Osteocyte (in vitro differentiated cells): ENCODE measurements around the gene PCED1B. TPM values are rescaled to one million over a fixed set of nuclear protein-coding genes. Genes with fewer than 3 reads are reported as not detected.

Source experiments
- DNase-seq: peaks from one replicate; pipeline ENCODE4 v3.0.0; 2021; ENCODE audit warnings: mixed read lengths; ENCODE audit not compliant: unreplicated experiment; ENCODE audit errors: extremely low spot score
- H3K27ac Mint-ChIP-seq: one replicate; pipeline ENCODE4 v1.8.0; 2021; ENCODE audit warnings: mild to moderate bottlenecking, mixed read lengths; ENCODE audit not compliant: unreplicated experiment
- H3K27me3 Mint-ChIP-seq: one replicate; pipeline ENCODE4 v1.8.0; 2021; ENCODE audit warnings: mixed read lengths; ENCODE audit not compliant: unreplicated experiment
- H3K36me3 Mint-ChIP-seq: one replicate; pipeline ENCODE4 v1.8.0; 2021; ENCODE audit warnings: mixed read lengths; ENCODE audit not compliant: unreplicated experiment
- H3K4me1 Mint-ChIP-seq: one replicate; pipeline ENCODE4 v1.8.0; 2021; ENCODE audit warnings: mixed read lengths; ENCODE audit not compliant: unreplicated experiment
- H3K4me3 Mint-ChIP-seq: one replicate; pipeline ENCODE4 v1.8.0; 2021; ENCODE audit warnings: mild to moderate bottlenecking, moderate library complexity, mixed read lengths; ENCODE audit not compliant: unreplicated experiment
- H3K9me3 Mint-ChIP-seq: one replicate; pipeline ENCODE4 v1.8.0; 2021; ENCODE audit warnings: mixed read lengths; ENCODE audit not compliant: unreplicated experiment
- total RNA-seq: library from RNA; stranded (reverse); gene quantifications from 2 replicates; pipeline ENCODE4 v1.2.1, GENCODE V29; 2021
- TF ChIP-seq, protein P1 (sequence below): fragments of 200-600 bp; sonication (generic); IDR thresholded peaks from 2 replicates; pipeline ENCODE4 v1.5.0; 2021; ENCODE audit warnings: antibody characterized with exemption, mild to moderate bottlenecking, moderate library complexity

The PCED1B gene
- total RNA-seq, 1 donor from 2014 or later, result 1.6 TPM

DNA sequence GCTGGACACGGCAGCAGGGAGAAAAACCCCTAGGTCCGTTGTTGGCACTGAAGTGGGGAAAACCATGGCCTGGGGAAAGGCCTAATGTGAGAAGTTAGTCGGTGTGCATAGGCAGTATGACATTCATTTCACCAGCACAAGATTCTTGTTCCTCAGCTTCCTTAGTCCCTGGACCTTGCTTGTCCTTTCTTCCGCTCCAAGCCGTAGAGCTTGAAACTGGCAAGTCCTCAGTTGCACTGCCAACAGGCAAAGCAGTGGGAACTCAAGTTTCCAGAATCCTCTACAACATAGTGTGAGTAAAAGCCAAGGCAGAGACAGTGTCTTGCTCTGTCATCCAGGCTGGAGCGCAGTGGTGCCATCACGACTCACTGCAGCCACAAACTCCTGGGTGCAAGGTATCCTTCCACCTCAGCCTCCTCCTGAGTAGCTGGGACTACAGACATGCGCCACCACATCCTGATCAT is 138.8 kb downstream of the PCED1B start:
- DNase-seq, result no peak
- Mint-ChIP-seq H3K27ac (no peak overlapping the region), H3K4me3 (no peak overlapping the region), H3K4me1 (peaks cover 13% of the 10 kb centered on the region), H3K9me3 (no peaks in the 10 kb centered on the region), H3K27me3 (no peaks in the 10 kb centered on the region), H3K36me3 (no peaks in the 10 kb centered on the region)
- TF ChIP-seq, protein P1, sequence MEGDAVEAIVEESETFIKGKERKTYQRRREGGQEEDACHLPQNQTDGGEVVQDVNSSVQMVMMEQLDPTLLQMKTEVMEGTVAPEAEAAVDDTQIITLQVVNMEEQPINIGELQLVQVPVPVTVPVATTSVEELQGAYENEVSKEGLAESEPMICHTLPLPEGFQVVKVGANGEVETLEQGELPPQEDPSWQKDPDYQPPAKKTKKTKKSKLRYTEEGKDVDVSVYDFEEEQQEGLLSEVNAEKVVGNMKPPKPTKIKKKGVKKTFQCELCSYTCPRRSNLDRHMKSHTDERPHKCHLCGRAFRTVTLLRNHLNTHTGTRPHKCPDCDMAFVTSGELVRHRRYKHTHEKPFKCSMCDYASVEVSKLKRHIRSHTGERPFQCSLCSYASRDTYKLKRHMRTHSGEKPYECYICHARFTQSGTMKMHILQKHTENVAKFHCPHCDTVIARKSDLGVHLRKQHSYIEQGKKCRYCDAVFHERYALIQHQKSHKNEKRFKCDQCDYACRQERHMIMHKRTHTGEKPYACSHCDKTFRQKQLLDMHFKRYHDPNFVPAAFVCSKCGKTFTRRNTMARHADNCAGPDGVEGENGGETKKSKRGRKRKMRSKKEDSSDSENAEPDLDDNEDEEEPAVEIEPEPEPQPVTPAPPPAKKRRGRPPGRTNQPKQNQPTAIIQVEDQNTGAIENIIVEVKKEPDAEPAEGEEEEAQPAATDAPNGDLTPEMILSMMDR, result no peak

DNA sequence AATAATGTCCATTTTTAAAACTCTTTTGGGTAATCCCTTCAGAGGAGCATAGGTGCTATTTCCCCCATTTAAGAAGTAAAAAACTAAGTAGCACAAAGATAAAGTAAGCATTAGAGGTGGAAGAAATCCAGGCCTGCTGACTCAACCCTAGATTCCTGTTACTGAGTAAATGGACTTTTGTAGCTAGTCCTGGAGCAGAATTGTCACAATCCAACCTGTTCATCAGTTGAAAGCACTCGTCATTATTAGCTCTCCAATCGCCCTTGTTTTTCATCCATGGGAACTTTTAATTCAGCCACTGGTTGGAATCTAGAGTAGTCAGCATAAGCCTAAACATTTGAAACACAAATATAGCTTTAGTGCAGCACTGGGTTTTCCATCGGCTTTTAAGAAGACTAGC is 139.8 kb downstream of the PCED1B start:
- H3K27ac Mint-ChIP-seq, result no peak overlapping the region
- no peak for DNase-seq
- H3K27me3 Mint-ChIP-seq, result no peaks in the 10 kb centered on the region
- H3K4me3 Mint-ChIP-seq, result no peak overlapping the region
- TF ChIP-seq, protein P1, result no peak
- H3K4me1 Mint-ChIP-seq, result peaks cover 20% of the 10 kb centered on the region
- H3K36me3 Mint-ChIP-seq, result no peaks in the 10 kb centered on the region
- no peaks in the 10 kb centered on the region for H3K9me3 Mint-ChIP-seq

DNA sequence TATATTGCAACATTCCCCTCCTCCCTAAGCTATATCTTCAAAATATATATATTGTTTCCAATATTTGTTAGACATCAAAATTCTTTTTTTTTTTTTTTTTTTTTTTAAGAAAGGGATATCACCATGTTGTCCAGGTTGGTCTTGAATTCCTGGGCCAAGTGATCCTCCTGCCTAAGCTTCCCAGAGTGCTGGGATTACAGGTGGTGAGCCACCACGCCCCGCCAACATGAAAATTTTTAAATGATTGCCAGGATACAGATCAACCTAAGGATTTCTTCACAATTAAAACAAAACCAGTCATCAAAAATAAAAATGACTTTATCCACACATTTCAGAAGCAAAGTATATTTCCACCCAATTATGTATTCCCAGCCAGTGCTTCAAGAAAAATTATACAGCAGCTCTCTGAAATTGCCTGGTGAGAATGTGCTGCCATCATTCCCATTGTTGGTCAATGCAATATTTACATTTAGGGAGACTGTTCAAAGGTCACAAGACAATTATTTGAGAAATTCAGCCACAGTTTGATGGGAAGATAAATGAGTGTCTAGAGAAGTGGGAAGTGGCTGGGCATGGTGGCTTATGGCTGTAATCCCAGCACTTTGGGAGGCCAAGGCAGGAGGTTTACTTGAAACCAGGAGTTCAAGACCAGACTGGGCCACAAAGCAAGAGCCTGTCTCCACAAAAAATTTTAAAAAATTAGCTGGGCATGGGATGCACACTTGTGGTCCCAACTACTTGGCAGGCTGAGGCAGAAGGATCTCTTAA is 142.0 kb downstream of the PCED1B start:
- TF ChIP-seq, protein P1, result no peak
- no peak overlapping the region for H3K4me3 Mint-ChIP-seq
- no peak for DNase-seq
- H3K9me3 Mint-ChIP-seq, result no peaks in the 10 kb centered on the region
- no peaks in the 10 kb centered on the region for H3K27me3 Mint-ChIP-seq
- H3K4me1 Mint-ChIP-seq, result peaks cover 22% of the 10 kb centered on the region
- H3K36me3 Mint-ChIP-seq, result no peaks in the 10 kb centered on the region
- H3K27ac Mint-ChIP-seq, result no peak overlapping the region

DNA sequence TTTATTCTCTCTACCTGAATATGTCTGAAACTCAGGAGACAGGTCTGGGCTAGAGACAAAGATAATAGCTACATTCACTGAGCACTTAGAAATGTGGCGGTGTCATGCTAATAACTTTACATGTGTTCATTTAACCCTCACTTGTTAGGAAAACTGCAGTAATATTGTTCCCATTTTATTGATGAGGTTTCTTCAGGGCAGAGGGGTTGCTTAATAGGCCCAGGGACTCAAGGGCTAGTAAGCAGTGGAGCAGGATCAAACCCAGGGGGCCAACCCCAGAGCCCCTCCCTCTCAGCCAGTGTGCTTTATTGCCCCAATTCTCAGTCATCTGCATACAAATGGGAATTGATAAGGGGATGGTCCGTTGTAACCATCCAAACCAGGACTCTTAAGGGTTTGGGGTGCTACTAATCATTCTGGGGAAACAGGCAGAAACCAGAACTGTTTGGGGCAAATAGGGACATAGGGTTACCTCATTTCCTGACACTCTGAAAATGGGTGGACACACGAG is 143.2 kb downstream of the PCED1B start:
- H3K36me3 Mint-ChIP-seq, result no peaks in the 10 kb centered on the region
- no peaks in the 10 kb centered on the region for H3K9me3 Mint-ChIP-seq
- no peak overlapping the region for H3K4me3 Mint-ChIP-seq
- TF ChIP-seq, protein P1, result no peak
- H3K27ac Mint-ChIP-seq, result no peak overlapping the region
- H3K27me3 Mint-ChIP-seq, result no peaks in the 10 kb centered on the region
- peaks cover 22% of the 10 kb centered on the region for H3K4me1 Mint-ChIP-seq
- DNase-seq, result no peak

DNA sequence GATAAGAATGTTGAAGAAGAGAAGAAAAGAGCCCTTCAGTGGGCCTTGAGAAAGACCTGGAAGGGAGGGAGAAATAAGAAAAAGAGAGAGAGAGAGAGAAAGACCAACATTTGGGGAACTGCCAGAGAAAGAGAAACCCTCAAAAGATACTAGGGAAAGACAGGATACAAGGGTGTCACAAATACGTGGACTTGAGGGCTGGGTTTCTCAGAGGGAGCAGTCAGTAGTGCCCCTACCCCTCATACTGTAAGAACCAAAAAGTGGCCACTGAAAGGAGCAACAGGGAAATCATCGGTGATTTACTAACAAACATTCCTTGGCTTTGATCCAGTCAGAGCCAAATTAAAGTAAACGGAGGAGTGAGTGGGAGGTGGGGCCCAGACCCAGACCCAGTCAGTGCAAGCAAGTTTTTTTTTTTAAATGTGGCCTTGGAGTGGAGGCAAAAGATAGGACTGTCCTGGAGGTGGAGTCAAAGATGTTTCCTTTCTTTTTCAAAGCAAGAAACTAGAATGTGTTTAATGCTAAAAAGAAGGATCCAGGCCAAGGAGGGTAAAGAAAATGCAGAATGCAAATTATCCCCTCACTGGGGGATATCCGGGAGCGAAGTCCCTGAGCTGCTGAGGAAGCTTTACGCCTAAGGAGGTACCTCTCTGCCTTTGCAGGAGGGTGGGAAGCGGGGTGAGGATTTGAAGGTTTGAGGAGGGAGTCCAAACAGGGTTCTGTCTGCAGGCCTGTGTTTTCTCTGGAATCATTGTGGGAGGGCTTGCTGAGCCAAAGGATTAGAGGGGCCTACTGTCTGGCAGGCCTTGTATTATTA is 143.8 kb downstream of the PCED1B start:
- DNase-seq, result no peak
- Mint-ChIP-seq H3K4me3 (no peak overlapping the region), H3K9me3 (no peaks in the 10 kb centered on the region), H3K27ac (peak overlapping the region; percentile 60), H3K27me3 (no peaks in the 10 kb centered on the region), H3K36me3 (no peaks in the 10 kb centered on the region), H3K4me1 (peaks cover 22% of the 10 kb centered on the region)
- TF ChIP-seq, protein P1, result no peak
